HEK293 (cell line): Measurements from ENCODE around the gene USP6NL.

ENCODE experiments used
- CTCF ChIA-PET: fragments of 350-600 bp; formaldehyde crosslinking; extraction: SDS; loops from one replicate; lab custom pipeline; 2021; ENCODE audit warnings: antibody characterized with exemption; lab: Yijun Ruan, JAX
- POLR2A ChIA-PET: fragments of 300-600 bp; formaldehyde crosslinking; extraction: SDS; loops from one replicate; lab custom pipeline; 2020; ENCODE audit warnings: antibody characterized with exemption, inconsistent platforms; lab: Yijun Ruan, JAX
- H3K27ac ChIP-seq: fragments of 200-500 bp; sonication (Bioruptor generic); 2 replicates; pipeline ENCODE4 v1.5.1; 2014; ENCODE audit warnings: low read depth, low read length, control low read depth, inconsistent platforms; ENCODE audit errors: extremely low read depth
- H3K36me3 ChIP-seq, 2 experiments: fragments of 200-500 bp in 1 of 2; sonication (Bioruptor generic) in 1 of 2; 1 replicate in 1 of 2; 2 replicates in 1 of 2; pipeline ENCODE4 v1.5.1; 2014 to 2017; ENCODE audit warnings: inconsistent platforms in 2 of 2, low read length in 2 of 2; ENCODE audit not compliant: control insufficient read depth in 2 of 2, insufficient read depth in 1 of 2
- H3K4me1 ChIP-seq: fragments of 200-500 bp; sonication (Bioruptor generic); 2 replicates; pipeline ENCODE4 v1.5.1; 2014; ENCODE audit warnings: mild to moderate bottlenecking, low read length, inconsistent platforms; ENCODE audit not compliant: control insufficient read depth, insufficient read depth
- H3K4me3 ChIP-seq: 2 replicates; pipeline ENCODE4 v1.5.1; 2011; ENCODE audit warnings: low read depth, mild to moderate bottlenecking, control low read depth, low read length, moderate library complexity
- H3K9me3 ChIP-seq: fragments of 200-500 bp; sonication (Bioruptor generic); 2 replicates; pipeline ENCODE4 v1.5.1; 2014; ENCODE audit warnings: low read depth, low read length, inconsistent platforms; ENCODE audit not compliant: control insufficient read depth, insufficient read depth
- KLF7 ChIP-seq: fragments of 450-650 bp; formaldehyde crosslinking; IDR thresholded peaks from 2 replicates; pipeline ENCODE4 v1.5.1; 2016; ENCODE audit warnings: missing biosample characterization, missing genetic modification characterization, borderline replicate concordance
- OSR2 ChIP-seq: fragments of 450-650 bp; formaldehyde crosslinking; IDR thresholded peaks from 2 replicates; pipeline ENCODE4 v1.5.1; 2016; ENCODE audit warnings: missing biosample characterization, missing genetic modification characterization
- SP3 ChIP-seq: fragments of 450-650 bp; formaldehyde crosslinking; IDR thresholded peaks from 2 replicates; pipeline ENCODE4 v1.5.1; 2016; ENCODE audit warnings: missing biosample characterization, missing genetic modification characterization
- ZBTB49 ChIP-seq: fragments of 450-650 bp; formaldehyde crosslinking; IDR thresholded peaks from 2 replicates; pipeline ENCODE4 v1.5.1; 2016; ENCODE audit warnings: missing biosample characterization, missing genetic modification characterization, low read depth
- ZFHX2 ChIP-seq: fragments of 450-650 bp; formaldehyde crosslinking; conservative IDR thresholded peaks from 2 replicates; pipeline ENCODE4 v1.5.1; 2016; ENCODE audit warnings: missing biosample characterization, missing genetic modification characterization
- ZNF112 ChIP-seq: fragments of 450-650 bp; formaldehyde crosslinking; IDR thresholded peaks from 2 replicates; pipeline ENCODE4 v1.5.0; 2017; ENCODE audit warnings: missing biosample characterization, missing genetic modification characterization
- ZNF223 ChIP-seq: fragments of 450-650 bp; formaldehyde crosslinking; IDR thresholded peaks from 2 replicates; pipeline ENCODE4 v1.5.1; 2016; ENCODE audit warnings: missing biosample characterization, missing genetic modification characterization
- ZNF239 ChIP-seq: fragments of 450-650 bp; formaldehyde crosslinking; IDR thresholded peaks from 2 replicates; pipeline ENCODE4 v1.5.1; 2016; ENCODE audit warnings: missing biosample characterization, missing genetic modification characterization
- ZNF391 ChIP-seq: fragments of 450-650 bp; formaldehyde crosslinking; IDR thresholded peaks from 2 replicates; pipeline ENCODE4 v1.5.1; 2016; ENCODE audit warnings: low read depth, missing biosample characterization, missing genetic modification characterization, borderline replicate concordance
- ZNF473 ChIP-seq: fragments of 450-650 bp; formaldehyde crosslinking; IDR thresholded peaks from 2 replicates; pipeline ENCODE4 v1.5.1; 2017; ENCODE audit warnings: missing biosample characterization, missing genetic modification characterization
- ZNF560 ChIP-seq: fragments of 450-650 bp; formaldehyde crosslinking; IDR thresholded peaks from 2 replicates; pipeline ENCODE4 v1.5.1; 2017; ENCODE audit warnings: missing biosample characterization, missing genetic modification characterization, borderline replicate concordance
- ZNF600 ChIP-seq: fragments of 450-650 bp; formaldehyde crosslinking; IDR thresholded peaks from 2 replicates; pipeline ENCODE4 v1.5.1; 2016; ENCODE audit warnings: missing biosample characterization, missing genetic modification characterization
- ZNF610 ChIP-seq: fragments of 450-650 bp; formaldehyde crosslinking; IDR thresholded peaks from 2 replicates; pipeline ENCODE4 v1.5.1; 2016; ENCODE audit warnings: missing biosample characterization, missing genetic modification characterization, borderline replicate concordance
- ZNF843 ChIP-seq: fragments of 450-650 bp; formaldehyde crosslinking; IDR thresholded peaks from 2 replicates; pipeline ENCODE4 v1.5.1; 2016; ENCODE audit warnings: missing biosample characterization, missing genetic modification characterization
- ZSCAN23 ChIP-seq: fragments of 450-650 bp; formaldehyde crosslinking; IDR thresholded peaks from 2 replicates; pipeline ENCODE4 v1.5.1; 2016; ENCODE audit warnings: missing biosample characterization, missing genetic modification characterization
- TF ChIP-seq, protein P1 (sequence below): fragments of 450-650 bp; formaldehyde crosslinking; IDR thresholded peaks from 2 replicates; pipeline ENCODE4 v1.5.1; 2017; ENCODE audit warnings: missing biosample characterization, missing genetic modification characterization
- TF ChIP-seq, protein P2 (sequence below): fragments of 450-650 bp; formaldehyde crosslinking; IDR thresholded peaks from 2 replicates; pipeline ENCODE4 v1.5.1; 2016; ENCODE audit warnings: missing biosample characterization, missing genetic modification characterization
- TF ChIP-seq, protein P3 (sequence below): fragments of 450-650 bp; formaldehyde crosslinking; IDR thresholded peaks from 2 replicates; pipeline ENCODE4 v1.5.1; 2016; ENCODE audit warnings: missing biosample characterization, missing genetic modification characterization

Gene USP6NL

GRCh38 chr10:11539191-11539868 lies 72.1 kb downstream of the USP6NL start (continued):
- TF ChIP-seq KLF7 (tag by site-specific recombination) (no peak), ZNF560 (no peak), ZNF223 (tag by site-specific recombination) (no peak), ZBTB49 (tag by site-specific recombination) (no peak), ZNF473 (no peak)
- TF ChIP-seq, protein P1, sequence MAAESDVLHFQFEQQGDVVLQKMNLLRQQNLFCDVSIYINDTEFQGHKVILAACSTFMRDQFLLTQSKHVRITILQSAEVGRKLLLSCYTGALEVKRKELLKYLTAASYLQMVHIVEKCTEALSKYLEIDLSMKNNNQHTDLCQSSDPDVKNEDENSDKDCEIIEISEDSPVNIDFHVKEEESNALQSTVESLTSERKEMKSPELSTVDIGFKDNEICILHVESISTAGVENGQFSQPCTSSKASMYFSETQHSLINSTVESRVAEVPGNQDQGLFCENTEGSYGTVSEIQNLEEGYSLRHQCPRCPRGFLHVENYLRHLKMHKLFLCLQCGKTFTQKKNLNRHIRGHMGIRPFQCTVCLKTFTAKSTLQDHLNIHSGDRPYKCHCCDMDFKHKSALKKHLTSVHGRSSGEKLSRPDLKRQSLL (tag by site-specific recombination): no peak

DNA sequence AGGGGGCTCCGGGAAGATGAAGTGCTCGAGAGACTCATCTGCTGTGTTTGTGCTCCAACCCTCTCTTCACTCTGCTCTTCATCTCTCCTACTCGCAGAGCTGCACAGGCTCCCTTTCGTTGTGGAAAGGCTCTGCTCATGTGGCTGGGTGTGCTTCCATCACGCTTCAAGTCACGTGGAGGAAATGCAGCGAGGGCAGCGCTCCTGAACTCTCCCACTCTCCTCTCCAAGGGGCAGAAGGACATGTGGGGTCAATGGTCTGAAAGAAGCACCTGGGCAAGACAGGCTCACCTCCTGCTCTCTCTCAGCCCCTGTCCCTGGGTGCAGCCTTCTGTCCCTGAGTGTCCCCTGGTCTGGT lies 72.6 kb downstream of the USP6NL start:
- no peaks in the 10 kb centered on the region for H3K9me3 ChIP-seq
- TF ChIP-seq ZNF610 (tag by site-specific recombination): no peak
- TF ChIP-seq ZNF112: no peak
- peak; percentile 96 for TF ChIP-seq ZNF600 (tag by site-specific recombination)
- TF ChIP-seq, all 188 proteins: peak for 1
- H3K4me3 ChIP-seq: no peak overlapping the region
- ChIA-PET CTCF (no interaction called here), POLR2A (no interaction called here)
- peaks cover 12% of the 10 kb centered on the region for H3K4me1 ChIP-seq
- H3K27ac ChIP-seq: no peak overlapping the region
- H3K36me3 ChIP-seq: no peaks in the 10 kb centered on the region

- no peak for TF ChIP-seq OSR2 (tag by site-specific recombination)
- TF ChIP-seq ZNF843 (tag by site-specific recombination): no peak
- TF ChIP-seq ZNF239 (tag by site-specific recombination): no peak
- TF ChIP-seq, protein P2, sequence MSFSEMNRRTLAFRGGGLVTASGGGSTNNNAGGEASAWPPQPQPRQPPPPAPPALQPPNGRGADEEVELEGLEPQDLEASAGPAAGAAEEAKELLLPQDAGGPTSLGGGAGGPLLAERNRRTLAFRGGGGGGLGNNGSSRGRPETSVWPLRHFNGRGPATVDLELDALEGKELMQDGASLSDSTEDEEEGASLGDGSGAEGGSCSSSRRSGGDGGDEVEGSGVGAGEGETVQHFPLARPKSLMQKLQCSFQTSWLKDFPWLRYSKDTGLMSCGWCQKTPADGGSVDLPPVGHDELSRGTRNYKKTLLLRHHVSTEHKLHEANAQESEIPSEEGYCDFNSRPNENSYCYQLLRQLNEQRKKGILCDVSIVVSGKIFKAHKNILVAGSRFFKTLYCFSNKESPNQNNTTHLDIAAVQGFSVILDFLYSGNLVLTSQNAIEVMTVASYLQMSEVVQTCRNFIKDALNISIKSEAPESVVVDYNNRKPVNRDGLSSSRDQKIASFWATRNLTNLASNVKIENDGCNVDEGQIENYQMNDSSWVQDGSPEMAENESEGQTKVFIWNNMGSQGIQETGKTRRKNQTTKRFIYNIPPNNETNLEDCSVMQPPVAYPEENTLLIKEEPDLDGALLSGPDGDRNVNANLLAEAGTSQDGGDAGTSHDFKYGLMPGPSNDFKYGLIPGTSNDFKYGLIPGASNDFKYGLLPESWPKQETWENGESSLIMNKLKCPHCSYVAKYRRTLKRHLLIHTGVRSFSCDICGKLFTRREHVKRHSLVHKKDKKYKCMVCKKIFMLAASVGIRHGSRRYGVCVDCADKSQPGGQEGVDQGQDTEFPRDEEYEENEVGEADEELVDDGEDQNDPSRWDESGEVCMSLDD (tag by site-specific recombination): no peak
- TF ChIP-seq, protein P3, sequence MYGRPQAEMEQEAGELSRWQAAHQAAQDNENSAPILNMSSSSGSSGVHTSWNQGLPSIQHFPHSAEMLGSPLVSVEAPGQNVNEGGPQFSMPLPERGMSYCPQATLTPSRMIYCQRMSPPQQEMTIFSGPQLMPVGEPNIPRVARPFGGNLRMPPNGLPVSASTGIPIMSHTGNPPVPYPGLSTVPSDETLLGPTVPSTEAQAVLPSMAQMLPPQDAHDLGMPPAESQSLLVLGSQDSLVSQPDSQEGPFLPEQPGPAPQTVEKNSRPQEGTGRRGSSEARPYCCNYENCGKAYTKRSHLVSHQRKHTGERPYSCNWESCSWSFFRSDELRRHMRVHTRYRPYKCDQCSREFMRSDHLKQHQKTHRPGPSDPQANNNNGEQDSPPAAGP: no peak
- no peak for TF ChIP-seq ZSCAN23 (tag by site-specific recombination)
- TF ChIP-seq SP3 (tag by site-specific recombination): no peak
- TF ChIP-seq ZNF391 (tag by site-specific recombination): no peak
- TF ChIP-seq ZNF223 (tag by site-specific recombination): no peak
- no peak for TF ChIP-seq ZFHX2 (tag by site-specific recombination)
- TF ChIP-seq, all 188 proteins: peak for 0
- peaks cover 19% of the 10 kb centered on the region for H3K4me1 ChIP-seq
- no peak overlapping the region for H3K27ac ChIP-seq
- CTCF ChIA-PET: interaction anchor here (0.8 kb wide), 1 partner anchor 9 kb away, joined by 4 read pairs; no protein-coding TSS in a partner anchor
- H3K9me3 ChIP-seq: no peaks in the 10 kb centered on the region
- H3K36me3 ChIP-seq: no peaks in the 10 kb centered on the region
- no peak overlapping the region for H3K4me3 ChIP-seq
- POLR2A ChIA-PET: no interaction called here
These were observed 75.2 kb downstream of the USP6NL start for GRCh38 chr10:11536228-11536627.
